ENCODE measurements around the gene PLD6.

- TF ChIP-seq GATA2 (IDR thresholded peaks at IDR 0.05; ENCODE audit: low read depth, low read length) (no peak), GATA3 (IDR thresholded peaks at IDR 0.05; ENCODE audit: low read depth, low read length) (no peak)
Observed at GRCh38 chr17:17239832-17240231, 33.7 kb upstream of the PLD6 start.

All from SH-SY5Y (cell line).